Neural progenitor cell (in vitro differentiated cells): ENCODE results near the gene PCGF3.

ENCODE experiments used
- EZH2 ChIP-seq: fragments of 200-600 bp; sonication (generic); IDR thresholded peaks from 2 replicates; pipeline ENCODE4 v1.6.1; 2017; ENCODE audit warnings: antibody characterized with exemption, mild to moderate bottlenecking, moderate library complexity
- EZH2phosphoT487 ChIP-seq: fragments of 200-600 bp; sonication (generic); IDR thresholded peaks from 2 replicates; pipeline ENCODE4 v1.6.1; 2017; ENCODE audit warnings: antibody characterized with exemption
- TF ChIP-seq, protein P1 (sequence below): fragments of 200-600 bp; sonication (generic); IDR thresholded peaks from 2 replicates; pipeline ENCODE4 v1.5.1; 2017; ENCODE audit warnings: antibody characterized with exemption, mild to moderate bottlenecking

DNA sequence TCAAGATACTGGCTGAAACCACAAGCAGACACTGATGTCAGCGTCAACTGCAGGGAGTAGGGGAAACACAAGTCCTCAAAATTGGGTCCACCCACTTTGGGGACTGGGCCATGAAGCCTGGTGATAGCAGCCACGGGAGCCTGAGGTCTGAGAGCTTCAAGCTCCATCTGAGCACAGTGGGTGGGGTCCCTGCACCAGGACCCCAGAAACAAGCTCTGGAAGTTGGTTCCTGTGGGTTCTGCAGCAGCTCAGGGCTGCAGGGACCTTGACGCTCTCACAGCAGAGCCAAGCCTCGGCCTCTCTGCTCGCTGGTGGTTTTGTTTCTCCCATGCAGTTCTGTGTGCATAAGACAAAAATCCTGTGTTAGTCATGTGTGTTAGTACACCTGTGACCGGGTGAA, 65.8 kb downstream of the PCGF3 start:
- TF ChIP-seq, protein P1, sequence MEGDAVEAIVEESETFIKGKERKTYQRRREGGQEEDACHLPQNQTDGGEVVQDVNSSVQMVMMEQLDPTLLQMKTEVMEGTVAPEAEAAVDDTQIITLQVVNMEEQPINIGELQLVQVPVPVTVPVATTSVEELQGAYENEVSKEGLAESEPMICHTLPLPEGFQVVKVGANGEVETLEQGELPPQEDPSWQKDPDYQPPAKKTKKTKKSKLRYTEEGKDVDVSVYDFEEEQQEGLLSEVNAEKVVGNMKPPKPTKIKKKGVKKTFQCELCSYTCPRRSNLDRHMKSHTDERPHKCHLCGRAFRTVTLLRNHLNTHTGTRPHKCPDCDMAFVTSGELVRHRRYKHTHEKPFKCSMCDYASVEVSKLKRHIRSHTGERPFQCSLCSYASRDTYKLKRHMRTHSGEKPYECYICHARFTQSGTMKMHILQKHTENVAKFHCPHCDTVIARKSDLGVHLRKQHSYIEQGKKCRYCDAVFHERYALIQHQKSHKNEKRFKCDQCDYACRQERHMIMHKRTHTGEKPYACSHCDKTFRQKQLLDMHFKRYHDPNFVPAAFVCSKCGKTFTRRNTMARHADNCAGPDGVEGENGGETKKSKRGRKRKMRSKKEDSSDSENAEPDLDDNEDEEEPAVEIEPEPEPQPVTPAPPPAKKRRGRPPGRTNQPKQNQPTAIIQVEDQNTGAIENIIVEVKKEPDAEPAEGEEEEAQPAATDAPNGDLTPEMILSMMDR = no peak
- TF ChIP-seq EZH2 (no peak), EZH2phosphoT487 (no peak)
